Mesenteric fat pad (tissue), 1 donor: ENCODE results near the gene LRFN2. TPM values are rescaled to one million over a fixed set of nuclear protein-coding genes. Genes with fewer than 3 reads are reported as not detected.

ENCODE experiments used
- DNase-seq: peaks from one replicate; pipeline ENCODE4 v3.0.0-alpha.2; 2020; ENCODE audit warnings: low spot score
- total RNA-seq: library from RNA; stranded (reverse); fragmentation: NEBNext Ultra II Directional; extraction: Animal tissue kit (Norgen Biotek cat#: 25700); gene quantifications from one replicate; pipeline ENCODE4 v1.2.1, GENCODE V29; 2021
- donor health status: DM: yes; HTN: yes; CAD: no.

The LRFN2 gene
- total RNA-seq, 1 donor from 2014 or later, result not detected

- no peak for DNase-seq
Observed at GRCh38 chr6:40406175-40406574, 181.0 kb downstream of the LRFN2 start.

- no peak for DNase-seq
Observed at GRCh38 chr6:40400738-40401137, 186.4 kb downstream of the LRFN2 start.

GRCh38 chr6:40399888-40400457 lies 187.2 kb downstream of the LRFN2 start:
- no peak for DNase-seq

- DNase-seq, result no peak
Observed at GRCh38 chr6:40398810-40399477, 188.2 kb downstream of the LRFN2 start.

GRCh38 chr6:40398034-40398691 lies 189.0 kb downstream of the LRFN2 start:
- DNase-seq, result no peak

- no peak for DNase-seq
Observed at GRCh38 chr6:40397287-40398033, 189.7 kb downstream of the LRFN2 start.

- no peak for DNase-seq
Observed at GRCh38 chr6:40395698-40396076, 191.5 kb downstream of the LRFN2 start.

- DNase-seq, result no peak
Observed at GRCh38 chr6:40395066-40395697, 192.0 kb downstream of the LRFN2 start.

- no peak for DNase-seq
Observed at GRCh38 chr6:40394381-40394780, 192.8 kb downstream of the LRFN2 start.

GRCh38 chr6:40393641-40394040 lies 193.5 kb downstream of the LRFN2 start:
- no peak for DNase-seq

GRCh38 chr6:40392589-40392988 lies 194.6 kb downstream of the LRFN2 start:
- no peak for DNase-seq

- no peak for DNase-seq
Observed at GRCh38 chr6:40391851-40392517, 195.2 kb downstream of the LRFN2 start.

GRCh38 chr6:40391086-40391485 lies 196.1 kb downstream of the LRFN2 start:
- no peak for DNase-seq

GRCh38 chr6:40390144-40390800 lies 196.9 kb downstream of the LRFN2 start:
- DNase-seq, result no peak

GRCh38 chr6:40389254-40389653 lies 197.9 kb downstream of the LRFN2 start:
- no peak for DNase-seq

- DNase-seq, result no peak
Observed at GRCh38 chr6:40387871-40388264, 199.3 kb downstream of the LRFN2 start.

GRCh38 chr6:40387127-40387870 lies 199.9 kb downstream of the LRFN2 start:
- no peak for DNase-seq

GRCh38 chr6:40386200-40386599 lies 201.0 kb downstream of the LRFN2 start:
- no peak for DNase-seq

- DNase-seq, result no peak
Observed at GRCh38 chr6:40383348-40384115, 203.6 kb downstream of the LRFN2 start.
